Fibroblast of lung (primary cell): ENCODE measurements around the gene PCDHGA4. TPM values are rescaled to one million over a fixed set of nuclear protein-coding genes. Genes with fewer than 3 reads are reported as not detected.

Experiments used
- DNase-seq, 2 donors: peaks; one replicate each; pipeline versions ENCODE4 v3.0.0 to v3.0.0-alpha.2; 2010; ENCODE audit warnings: low read depth in 2 of 2
- H2AFZ ChIP-seq: 2 replicates; pipeline ENCODE4 v1.5.1; 2012; ENCODE audit warnings: low read length, control low read depth, inconsistent platforms
- H3K27ac ChIP-seq: 2 replicates; pipeline ENCODE4 v1.5.1; 2011; ENCODE audit warnings: low read length, control low read depth; ENCODE audit not compliant: insufficient read depth
- H3K27me3 ChIP-seq: 2 replicates; pipeline ENCODE4 v1.5.1; 2011; ENCODE audit warnings: mild to moderate bottlenecking, low read length; ENCODE audit not compliant: control insufficient read depth, insufficient read depth
- H3K36me3 ChIP-seq: 2 replicates; pipeline ENCODE4 v1.5.1; 2011; ENCODE audit warnings: low read length; ENCODE audit not compliant: control insufficient read depth, insufficient read depth
- H3K4me1 ChIP-seq: 2 replicates; pipeline ENCODE4 v1.5.1; 2011; ENCODE audit warnings: low read length; ENCODE audit not compliant: control insufficient read depth, insufficient read depth; ENCODE audit errors: extremely low read depth
- H3K4me2 ChIP-seq: 2 replicates; pipeline ENCODE4 v1.5.1; 2011; ENCODE audit warnings: low read length, control low read depth; ENCODE audit not compliant: insufficient read depth; ENCODE audit errors: extremely low read depth
- H3K4me3 ChIP-seq, 4 experiments: fragments of 200-600 bp in 1 of 4; sonication (generic) in 1 of 4; replicated peaks in 1 of 4; 2 replicates each; pipeline ENCODE4 v1.5.1; 2011 to 2016; ENCODE audit warnings: low read length in 4 of 4, low read depth in 3 of 4, mild to moderate bottlenecking in 3 of 4, control low read depth in 2 of 4, inconsistent platforms in 1 of 4, mixed read lengths in 1 of 4; ENCODE audit not compliant: insufficient read depth in 1 of 4; ENCODE audit errors: control extremely low read depth in 1 of 4
- H3K79me2 ChIP-seq: 2 replicates; pipeline ENCODE4 v1.5.1; 2012; ENCODE audit warnings: mild to moderate bottlenecking, low read length, inconsistent platforms; ENCODE audit not compliant: control insufficient read depth, insufficient read depth
- H3K9ac ChIP-seq: 2 replicates; pipeline ENCODE4 v1.5.1; 2011; ENCODE audit warnings: mild to moderate bottlenecking, low read length, control low read depth; ENCODE audit not compliant: insufficient read depth
- H3K9me3 ChIP-seq: 2 replicates; pipeline ENCODE4 v1.5.1; 2012; ENCODE audit warnings: low read depth, low read length; ENCODE audit not compliant: control insufficient read depth, insufficient read depth
- H4K20me1 ChIP-seq: 2 replicates; pipeline ENCODE4 v1.5.1; 2011; ENCODE audit warnings: low read length; ENCODE audit not compliant: control insufficient read depth, insufficient read depth; ENCODE audit errors: extremely low read depth
- EZH2 ChIP-seq: IDR thresholded peaks from 2 replicates; pipeline ENCODE4 v1.5.1; 2012; ENCODE audit warnings: low read length, control low read depth, mild to moderate bottlenecking; ENCODE audit errors: missing control alignments
- polyA plus RNA-seq, 2 donors: library from polyadenylated mRNA; depleted of rRNA in 1 of 2; stranded (reverse) in 1 of 2; unstranded in 1 of 2; fragments of >200 nt; gene quantifications; 2 replicates each; pipeline ENCODE4 v1.2.1, GENCODE V29; 2011 to 2012; ENCODE audit warnings: missing spikeins in 1 of 2
- total RNA-seq: library from RNA; depleted of rRNA; stranded (reverse); fragments of >200 nt; gene quantifications from 2 replicates; pipeline ENCODE4 v1.2.1, GENCODE V29; 2014
- TF ChIP-seq, protein P1 (sequence below), 2 donors: IDR thresholded peaks in 1 of 2; conservative IDR thresholded peaks in 1 of 2; 1 replicate in 1 of 2; 2 replicates in 1 of 2; pipeline ENCODE4 v1.5.1; 2011 to 2012; ENCODE audit warnings: low read length in 2 of 2, control low read depth in 1 of 2, inconsistent platforms in 1 of 2, low read depth in 1 of 2, mild to moderate bottlenecking in 1 of 2

PCDHGA4 gene
- total and polyA plus RNA-seq, 2 donors (not counting 1 experiment from before 2014, with no cell fraction given) = 6.4 to 7.6 TPM

DNA sequence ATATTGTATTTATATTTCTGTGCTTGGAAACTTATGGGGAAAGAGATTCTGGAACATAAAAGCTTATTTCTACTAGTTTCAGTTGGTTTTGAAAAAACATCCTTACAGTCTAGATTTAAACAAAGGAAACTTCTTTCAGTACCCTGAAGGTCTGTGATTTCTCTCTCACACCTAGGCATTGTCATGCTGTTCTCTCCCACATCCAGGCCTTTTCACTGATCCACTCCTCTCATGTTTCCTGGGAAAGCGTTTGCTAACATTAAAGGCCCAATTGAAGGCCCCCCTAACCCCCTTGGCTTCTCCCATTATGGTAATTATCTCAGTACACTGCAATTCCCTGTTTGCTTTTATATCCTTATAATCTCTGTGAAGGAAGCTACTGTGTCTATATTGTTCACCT lies 12.0 kb upstream of the PCDHGA4 start:
- Histone ChIP-seq H3K27ac (no peak overlapping the region), H3K4me3 (no peak overlapping the region), H3K9ac (no peak overlapping the region), H3K36me3 (no peaks in the 10 kb centered on the region), H3K4me2 (no peak overlapping the region), H3K27me3 (peaks cover 11% of the 10 kb centered on the region), H4K20me1 (no peaks in the 10 kb centered on the region), H3K9me3 (peaks cover 2% of the 10 kb centered on the region), H3K79me2 (no peaks in the 10 kb centered on the region), H3K4me1 (no peaks in the 10 kb centered on the region), H2AFZ (no peak overlapping the region)
- TF ChIP-seq, protein P1, sequence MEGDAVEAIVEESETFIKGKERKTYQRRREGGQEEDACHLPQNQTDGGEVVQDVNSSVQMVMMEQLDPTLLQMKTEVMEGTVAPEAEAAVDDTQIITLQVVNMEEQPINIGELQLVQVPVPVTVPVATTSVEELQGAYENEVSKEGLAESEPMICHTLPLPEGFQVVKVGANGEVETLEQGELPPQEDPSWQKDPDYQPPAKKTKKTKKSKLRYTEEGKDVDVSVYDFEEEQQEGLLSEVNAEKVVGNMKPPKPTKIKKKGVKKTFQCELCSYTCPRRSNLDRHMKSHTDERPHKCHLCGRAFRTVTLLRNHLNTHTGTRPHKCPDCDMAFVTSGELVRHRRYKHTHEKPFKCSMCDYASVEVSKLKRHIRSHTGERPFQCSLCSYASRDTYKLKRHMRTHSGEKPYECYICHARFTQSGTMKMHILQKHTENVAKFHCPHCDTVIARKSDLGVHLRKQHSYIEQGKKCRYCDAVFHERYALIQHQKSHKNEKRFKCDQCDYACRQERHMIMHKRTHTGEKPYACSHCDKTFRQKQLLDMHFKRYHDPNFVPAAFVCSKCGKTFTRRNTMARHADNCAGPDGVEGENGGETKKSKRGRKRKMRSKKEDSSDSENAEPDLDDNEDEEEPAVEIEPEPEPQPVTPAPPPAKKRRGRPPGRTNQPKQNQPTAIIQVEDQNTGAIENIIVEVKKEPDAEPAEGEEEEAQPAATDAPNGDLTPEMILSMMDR (conservative IDR thresholded peaks at IDR 0.05 in 1 of 2, IDR thresholded peaks at IDR 0.05 in 1 of 2; ENCODE audit: low read depth in 1 of 2, low read length in 2 of 2) = no peak
- no peak for TF ChIP-seq EZH2
- DNase-seq = no peak

DNA sequence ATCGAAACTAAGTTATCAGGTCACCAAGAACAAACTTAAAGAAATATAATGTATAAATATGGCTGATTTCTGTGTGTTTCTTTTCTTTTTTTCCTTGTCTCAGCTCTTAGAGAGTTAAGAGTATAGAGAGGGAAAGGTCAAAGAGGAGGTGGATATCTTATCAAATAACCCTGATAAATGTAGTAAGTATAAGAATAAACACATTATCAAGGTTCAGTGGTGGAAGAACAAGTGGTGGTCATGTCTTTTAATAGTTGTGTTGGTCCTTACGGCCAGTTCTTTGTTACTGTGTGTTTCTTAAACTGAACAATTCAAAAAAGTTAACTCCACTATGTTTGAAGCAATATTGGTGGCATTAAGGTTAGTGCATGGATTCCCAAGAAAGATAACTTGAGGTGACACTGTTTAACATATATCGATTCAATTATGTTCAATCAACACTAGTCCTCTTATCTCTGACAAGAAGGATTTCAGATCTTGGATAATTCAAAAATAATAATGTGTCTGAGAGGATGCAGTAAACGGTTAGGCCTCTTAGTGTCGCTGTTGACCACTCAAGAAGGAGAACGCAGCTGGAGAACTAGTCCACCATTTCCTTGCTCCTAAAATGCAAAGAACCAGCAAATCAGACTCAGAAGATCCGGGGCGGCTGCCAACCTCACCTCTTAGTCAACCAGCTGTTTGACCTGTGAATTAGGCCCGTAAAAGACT lies 11.4 kb upstream of the PCDHGA4 start, which contains the start of gene PCDHGA3:
Gene PCDHGA3, plus strand, starts transcription at position 588 of the 711 bp plus-strand sequence. CDS start 205 bp downstream, outside the sequence.
- Histone ChIP-seq H3K27me3 (peaks cover 11% of the 10 kb centered on the region), H3K79me2 (no peaks in the 10 kb centered on the region), H3K27ac (no peak within 1 kb of the TSS), H3K4me3 (peak within 1 kb of the TSS in 2 of 4 experiments; percentile 44 to 54), H2AFZ (no peak within 1 kb of the TSS), H3K36me3 (no peaks in the 10 kb centered on the region), H3K4me1 (no peaks in the 10 kb centered on the region), H3K9me3 (peaks cover 2% of the 10 kb centered on the region), H4K20me1 (no peaks in the 10 kb centered on the region), H3K9ac (no peak within 1 kb of the TSS), H3K4me2 (no peak within 1 kb of the TSS)
- TF ChIP-seq EZH2 = no peak
- TF ChIP-seq, protein P1 (conservative IDR thresholded peaks at IDR 0.05 in 1 of 2, IDR thresholded peaks at IDR 0.05 in 1 of 2; ENCODE audit: low read depth in 1 of 2, low read length in 2 of 2) = peak; percentile 38 to 54
- peak; percentile 65 to 73 for DNase-seq

DNA sequence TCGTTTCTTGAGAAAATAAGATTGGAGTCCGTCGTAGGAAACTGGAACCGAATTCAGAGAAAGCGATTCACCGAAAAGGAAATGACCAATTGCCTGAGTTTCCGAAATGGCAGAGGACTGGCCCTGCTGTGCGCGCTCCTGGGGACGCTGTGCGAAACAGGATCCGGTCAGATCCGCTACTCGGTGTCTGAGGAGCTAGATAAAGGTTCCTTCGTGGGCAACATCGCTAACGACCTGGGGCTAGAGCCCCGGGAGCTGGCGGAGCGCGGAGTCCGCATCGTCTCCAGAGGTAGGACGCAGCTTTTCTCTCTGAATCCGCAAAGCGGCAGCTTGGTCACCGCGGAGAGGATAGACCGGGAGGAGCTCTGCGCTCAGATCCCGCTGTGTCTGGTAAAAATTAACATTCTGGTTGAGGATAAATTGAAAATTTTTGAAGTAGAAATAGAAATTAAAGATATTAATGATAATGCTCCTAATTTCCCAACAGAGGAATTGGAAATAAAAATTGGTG lies 10.8 kb upstream of the PCDHGA4 start:
- Histone ChIP-seq H4K20me1 (no peaks in the 10 kb centered on the region), H3K9me3 (peaks cover 2% of the 10 kb centered on the region), H3K36me3 (no peaks in the 10 kb centered on the region), H2AFZ (no peak overlapping the region), H3K4me1 (no peaks in the 10 kb centered on the region), H3K4me3 (peak overlapping the region in 2 of 4 experiments; percentile 44 to 54), H3K4me2 (no peak overlapping the region), H3K79me2 (no peaks in the 10 kb centered on the region), H3K27me3 (peaks cover 11% of the 10 kb centered on the region), H3K27ac (no peak overlapping the region), H3K9ac (no peak overlapping the region)
- DNase-seq = no peak
- TF ChIP-seq EZH2 = no peak
- TF ChIP-seq, protein P1 (conservative IDR thresholded peaks at IDR 0.05 in 1 of 2, IDR thresholded peaks at IDR 0.05 in 1 of 2; ENCODE audit: low read depth in 1 of 2, low read length in 2 of 2) = no peak
